ENCODE measurements around the gene BPIFB1. TPM values are rescaled to one million over a fixed set of nuclear protein-coding genes. Genes with fewer than 3 reads are reported as not detected.

Gene BPIFB1
- total and polyA plus RNA-seq, 2 donors = 0.24 to 0.55 TPM

DNA sequence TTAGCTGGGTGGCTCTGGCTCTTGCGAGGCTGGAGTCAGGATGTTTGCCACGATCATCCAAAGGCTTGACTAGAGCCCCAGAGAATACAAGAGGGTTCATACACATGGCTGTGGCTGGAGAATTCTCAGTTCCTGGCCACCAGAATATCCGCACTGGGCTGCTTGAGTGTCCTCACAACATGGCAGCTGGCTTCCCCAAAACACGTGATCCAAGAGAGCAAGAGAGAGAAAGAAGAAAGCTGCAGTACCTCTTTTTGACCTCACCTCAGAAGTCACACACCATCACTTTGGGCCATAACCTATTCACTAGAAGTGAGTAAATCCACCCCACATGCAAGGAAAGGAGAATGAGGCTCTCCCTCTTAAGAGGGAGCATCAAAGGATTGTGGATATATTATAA is 21.5 kb upstream of the BPIFB1 start:
- Histone ChIP-seq H3K9me3 (ENCODE audit: control insufficient read depth in 2 of 2, insufficient read depth in 1 of 2, low read length in 1 of 2) (peaks cover 0 to 3% of the 10 kb centered on the region in 2 donors), H3K27me3 (ENCODE audit: control insufficient read depth in 2 of 2, insufficient read depth in 1 of 2, low read length in 1 of 2) (peaks cover 0 to 1% of the 10 kb centered on the region in 2 donors), H3K4me1 (ENCODE audit: control insufficient read depth in 2 of 2, insufficient read depth in 2 of 2, low read length in 2 of 2) (no peaks in the 10 kb centered on the region), H3K27ac (ENCODE audit: low read depth in 1 of 2, low read length in 1 of 2) (no peak overlapping the region), H3K36me3 (ENCODE audit: control insufficient read depth in 2 of 2, insufficient read depth in 2 of 2, low read length in 1 of 2) (no peaks in the 10 kb centered on the region), H3K4me3 (ENCODE audit: low read length in 2 of 2) (no peak overlapping the region)
- 83% methylated on average over 4 of the region's 4 CpGs for WGBS
- no peak for DNase-seq (ENCODE audit: low read depth in 6 of 9, low spot score in 9 of 9)

DNA sequence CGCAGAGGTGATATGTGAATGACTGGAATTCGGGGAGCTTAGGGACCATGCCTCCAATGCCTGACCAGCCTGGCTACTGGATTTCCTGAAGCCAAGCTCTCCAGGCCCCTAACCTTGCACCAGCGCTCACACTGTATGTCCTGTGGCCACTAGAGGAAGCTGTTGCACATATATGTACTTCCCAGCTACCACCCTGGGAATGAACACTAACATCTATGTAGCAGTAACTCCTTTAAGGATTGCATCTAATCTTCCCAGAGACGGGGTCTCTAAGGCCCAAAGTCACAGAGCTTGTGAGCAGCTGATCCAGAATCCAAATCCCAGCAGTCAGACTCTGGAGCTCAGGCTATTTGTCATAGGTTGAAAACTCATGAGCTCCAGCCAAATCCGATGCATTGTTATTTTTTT is 20.4 kb upstream of the BPIFB1 start:
- no peak overlapping the region for H3K4me3 ChIP-seq (ENCODE audit: low read length in 2 of 2)
- 47% methylated on average over 5 of the region's 5 CpGs for whole genome bisulfite sequencing
- peaks cover 0 to 3% of the 10 kb centered on the region in 2 donors for H3K9me3 ChIP-seq (ENCODE audit: control insufficient read depth in 2 of 2, insufficient read depth in 1 of 2, low read length in 1 of 2)
- H3K4me1 ChIP-seq (ENCODE audit: control insufficient read depth in 2 of 2, insufficient read depth in 2 of 2, low read length in 2 of 2) = no peaks in the 10 kb centered on the region
- peak in 2 of 9 donors; percentile 3 to 10 for DNase-seq (ENCODE audit: low read depth in 6 of 9, low spot score in 9 of 9)
- no peak overlapping the region for H3K27ac ChIP-seq (ENCODE audit: low read depth in 1 of 2, low read length in 1 of 2)
- peaks cover 0 to 2% of the 10 kb centered on the region in 2 donors for H3K27me3 ChIP-seq (ENCODE audit: control insufficient read depth in 2 of 2, insufficient read depth in 1 of 2, low read length in 1 of 2)
- no peaks in the 10 kb centered on the region for H3K36me3 ChIP-seq (ENCODE audit: control insufficient read depth in 2 of 2, insufficient read depth in 2 of 2, low read length in 1 of 2)

GRCh38 chr20:33263784-33264183 is 19.2 kb upstream of the BPIFB1 start:
- no peak for DNase-seq (ENCODE audit: low read depth in 6 of 9, low spot score in 9 of 9)
- peaks cover 0 to 2% of the 10 kb centered on the region in 2 donors for H3K27me3 ChIP-seq (ENCODE audit: control insufficient read depth in 2 of 2, insufficient read depth in 1 of 2, low read length in 1 of 2)
- WGBS = 94% methylated on average over 5 of the region's 5 CpGs
- no peak overlapping the region for H3K4me3 ChIP-seq (ENCODE audit: low read length in 2 of 2)
- no peaks in the 10 kb centered on the region for H3K36me3 ChIP-seq (ENCODE audit: control insufficient read depth in 2 of 2, insufficient read depth in 2 of 2, low read length in 1 of 2)
- H3K27ac ChIP-seq (ENCODE audit: low read depth in 1 of 2, low read length in 1 of 2) = no peak overlapping the region
- H3K9me3 ChIP-seq (ENCODE audit: control insufficient read depth in 2 of 2, insufficient read depth in 1 of 2, low read length in 1 of 2) = peaks cover 0 to 3% of the 10 kb centered on the region in 2 donors
- no peaks in the 10 kb centered on the region for H3K4me1 ChIP-seq (ENCODE audit: control insufficient read depth in 2 of 2, insufficient read depth in 2 of 2, low read length in 2 of 2)

- Histone ChIP-seq H3K4me1 (ENCODE audit: control insufficient read depth in 2 of 2, insufficient read depth in 2 of 2, low read length in 2 of 2) (no peaks in the 10 kb centered on the region), H3K27ac (ENCODE audit: low read depth in 1 of 2, low read length in 1 of 2) (no peak overlapping the region), H3K27me3 (ENCODE audit: control insufficient read depth in 2 of 2, insufficient read depth in 1 of 2, low read length in 1 of 2) (peaks cover 0 to 2% of the 10 kb centered on the region in 2 donors), H3K9me3 (ENCODE audit: control insufficient read depth in 2 of 2, insufficient read depth in 1 of 2, low read length in 1 of 2) (no peaks in the 10 kb centered on the region), H3K4me3 (ENCODE audit: low read length in 2 of 2) (no peak overlapping the region), H3K36me3 (ENCODE audit: control insufficient read depth in 2 of 2, insufficient read depth in 2 of 2, low read length in 1 of 2) (no peaks in the 10 kb centered on the region)
- DNase-seq (ENCODE audit: low read depth in 6 of 9, low spot score in 9 of 9) = no peak
- 32% methylated on average over 3 of the region's 3 CpGs for WGBS
These were observed 15.3 kb upstream of the BPIFB1 start for GRCh38 chr20:33267701-33268100.

DNA sequence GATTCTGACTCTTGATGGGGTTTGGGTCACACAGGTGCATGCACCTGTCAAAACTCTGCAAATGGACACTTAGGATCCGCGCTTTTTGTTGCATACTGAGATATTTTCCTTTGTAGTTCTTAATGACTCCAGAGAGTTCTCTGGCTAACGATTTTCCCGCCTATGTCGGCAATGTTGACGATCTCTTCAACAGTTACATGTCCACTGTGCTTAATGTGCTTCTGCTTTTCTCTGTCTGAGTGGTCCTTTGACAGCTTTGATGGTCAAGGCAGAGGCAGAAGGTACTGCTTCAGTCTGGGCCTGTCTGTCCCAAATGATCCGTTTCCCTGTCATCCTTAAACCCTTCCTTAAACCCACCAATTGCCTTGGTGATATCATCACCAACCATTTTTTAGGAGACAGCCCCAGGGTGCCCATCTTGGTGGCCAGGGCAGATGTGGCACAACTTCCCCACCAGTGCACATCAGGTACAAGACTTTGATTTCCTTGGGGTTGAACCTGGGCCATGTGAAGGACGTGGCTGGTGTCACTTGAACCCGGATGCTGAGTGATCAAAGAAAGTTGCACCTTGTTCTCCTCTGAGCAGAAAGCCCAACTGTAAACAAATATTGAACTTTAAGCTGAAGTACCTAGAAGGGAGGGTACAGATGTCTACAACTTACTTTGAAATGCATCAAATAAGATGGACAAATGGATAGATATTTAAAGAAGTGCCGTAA is 10.7 kb upstream of the BPIFB1 start:
- Histone ChIP-seq H3K9me3 (ENCODE audit: control insufficient read depth in 2 of 2, insufficient read depth in 1 of 2, low read length in 1 of 2) (no peaks in the 10 kb centered on the region), H3K4me1 (ENCODE audit: control insufficient read depth in 2 of 2, insufficient read depth in 2 of 2, low read length in 2 of 2) (no peaks in the 10 kb centered on the region), H3K36me3 (ENCODE audit: control insufficient read depth in 2 of 2, insufficient read depth in 2 of 2, low read length in 1 of 2) (no peaks in the 10 kb centered on the region), H3K27me3 (ENCODE audit: control insufficient read depth in 2 of 2, insufficient read depth in 1 of 2, low read length in 1 of 2) (peaks cover 0 to 9% of the 10 kb centered on the region in 2 donors), H3K4me3 (ENCODE audit: low read length in 2 of 2) (no peak overlapping the region), H3K27ac (ENCODE audit: low read depth in 1 of 2, low read length in 1 of 2) (no peak overlapping the region)
- 91% methylated on average over 10 of the region's 10 CpGs for WGBS
- DNase-seq (ENCODE audit: low read depth in 6 of 9, low spot score in 9 of 9) = no peak

DNA sequence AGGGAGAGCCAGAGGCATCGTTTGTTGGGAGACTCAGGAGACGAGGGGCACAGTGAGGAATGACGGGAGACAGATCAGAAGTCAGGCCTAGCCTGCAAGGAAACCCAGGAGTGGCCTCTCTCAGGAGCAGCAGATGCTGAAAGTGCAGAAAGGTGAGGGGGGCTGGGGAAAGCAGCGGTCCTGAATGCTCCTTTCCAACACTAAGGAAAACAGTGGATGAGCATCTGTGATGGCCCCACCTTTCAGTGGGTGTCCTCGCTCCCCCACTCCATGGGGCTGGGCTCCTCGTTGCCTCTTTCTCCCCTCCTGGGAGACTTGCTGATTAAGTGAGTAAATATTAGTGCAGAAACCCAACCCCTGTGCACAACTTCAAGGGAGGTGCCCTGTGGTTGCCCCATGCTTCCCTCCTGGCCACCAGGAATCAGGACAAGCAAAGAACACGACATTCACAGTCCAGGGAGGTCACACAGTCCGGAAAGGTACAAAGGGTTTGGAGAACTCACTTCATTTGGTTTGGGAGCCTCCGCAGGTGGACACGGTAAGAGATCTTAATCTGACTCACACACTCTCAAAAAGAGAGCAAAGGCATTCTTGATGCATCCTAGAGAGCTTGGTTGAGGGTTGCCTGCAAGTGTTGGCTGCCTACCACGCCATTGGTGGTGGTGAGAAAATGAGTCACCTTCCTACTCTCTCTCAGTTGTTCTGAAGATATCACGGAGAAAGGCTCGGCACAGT is 9.7 kb upstream of the BPIFB1 start:
- H3K36me3 ChIP-seq (ENCODE audit: control insufficient read depth in 2 of 2, insufficient read depth in 2 of 2, low read length in 1 of 2) = no peaks in the 10 kb centered on the region

GRCh38 chr20:33275215-33275614 is 7.8 kb upstream of the BPIFB1 start:
- no peak overlapping the region for H3K4me3 ChIP-seq (ENCODE audit: low read length in 2 of 2)
- H3K4me1 ChIP-seq (ENCODE audit: control insufficient read depth in 2 of 2, insufficient read depth in 2 of 2, low read length in 2 of 2) = no peaks in the 10 kb centered on the region
- no peaks in the 10 kb centered on the region for H3K36me3 ChIP-seq (ENCODE audit: control insufficient read depth in 2 of 2, insufficient read depth in 2 of 2, low read length in 1 of 2)
- 92% methylated on average over 8 of the region's 8 CpGs for WGBS
- H3K9me3 ChIP-seq (ENCODE audit: control insufficient read depth in 2 of 2, insufficient read depth in 1 of 2, low read length in 1 of 2) = no peaks in the 10 kb centered on the region
- H3K27me3 ChIP-seq (ENCODE audit: control insufficient read depth in 2 of 2, insufficient read depth in 1 of 2, low read length in 1 of 2) = peaks cover 0 to 26% of the 10 kb centered on the region in 2 donors
- DNase-seq (ENCODE audit: low read depth in 6 of 9, low spot score in 9 of 9) = no peak
- no peak overlapping the region for H3K27ac ChIP-seq (ENCODE audit: low read depth in 1 of 2, low read length in 1 of 2)

More for the DNA sequence above, 9.7 kb upstream of the BPIFB1 start:
- 81% methylated on average over 13 of the region's 13 CpGs for WGBS
- H3K4me3 ChIP-seq (ENCODE audit: low read length in 2 of 2) = no peak overlapping the region
- no peak for DNase-seq (ENCODE audit: low read depth in 6 of 9, low spot score in 9 of 9)
- H3K27ac ChIP-seq (ENCODE audit: low read depth in 1 of 2, low read length in 1 of 2) = no peak overlapping the region
- peaks cover 0 to 16% of the 10 kb centered on the region in 2 donors for H3K27me3 ChIP-seq (ENCODE audit: control insufficient read depth in 2 of 2, insufficient read depth in 1 of 2, low read length in 1 of 2)
- H3K9me3 ChIP-seq (ENCODE audit: control insufficient read depth in 2 of 2, insufficient read depth in 1 of 2, low read length in 1 of 2) = no peaks in the 10 kb centered on the region
- no peaks in the 10 kb centered on the region for H3K4me1 ChIP-seq (ENCODE audit: control insufficient read depth in 2 of 2, insufficient read depth in 2 of 2, low read length in 2 of 2)

DNA sequence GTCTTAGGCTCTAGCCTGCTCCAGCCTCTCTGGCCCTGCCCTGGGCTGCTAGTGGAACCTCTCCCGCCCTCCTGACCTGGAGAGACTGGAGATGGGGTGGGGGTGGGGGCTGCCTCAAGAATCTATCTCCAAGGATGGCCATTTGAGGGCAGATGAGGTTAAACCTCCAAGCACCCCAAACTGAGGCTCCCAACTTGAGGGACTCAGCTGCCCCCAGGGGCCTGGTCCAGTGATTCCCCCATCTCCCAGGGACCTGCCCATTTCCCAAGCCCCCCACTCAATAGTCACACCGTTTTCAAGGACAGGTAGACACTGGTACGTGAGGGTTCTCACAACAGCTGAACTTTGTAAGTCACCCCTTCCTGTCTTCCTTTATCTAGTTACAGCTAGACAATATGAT is 7.1 kb upstream of the BPIFB1 start:
- Histone ChIP-seq H3K9me3 (ENCODE audit: control insufficient read depth in 2 of 2, insufficient read depth in 1 of 2, low read length in 1 of 2) (no peaks in the 10 kb centered on the region), H3K36me3 (ENCODE audit: control insufficient read depth in 2 of 2, insufficient read depth in 2 of 2, low read length in 1 of 2) (no peaks in the 10 kb centered on the region), H3K4me3 (ENCODE audit: low read length in 2 of 2) (no peak overlapping the region), H3K4me1 (ENCODE audit: control insufficient read depth in 2 of 2, insufficient read depth in 2 of 2, low read length in 2 of 2) (no peaks in the 10 kb centered on the region), H3K27me3 (ENCODE audit: control insufficient read depth in 2 of 2, insufficient read depth in 1 of 2, low read length in 1 of 2) (peaks cover 0 to 26% of the 10 kb centered on the region in 2 donors), H3K27ac (ENCODE audit: low read depth in 1 of 2, low read length in 1 of 2) (no peak overlapping the region)
- whole genome bisulfite sequencing = 71% methylated on average over 3 of the region's 3 CpGs
- no peak for DNase-seq (ENCODE audit: low read depth in 6 of 9, low spot score in 9 of 9)

GRCh38 chr20:33276303-33277113 is 6.5 kb upstream of the BPIFB1 start:
- 88% methylated on average over 12 of the region's 12 CpGs for WGBS
- Histone ChIP-seq H3K27me3 (ENCODE audit: control insufficient read depth in 2 of 2, insufficient read depth in 1 of 2, low read length in 1 of 2) (peaks cover 0 to 26% of the 10 kb centered on the region in 2 donors), H3K36me3 (ENCODE audit: control insufficient read depth in 2 of 2, insufficient read depth in 2 of 2, low read length in 1 of 2) (no peaks in the 10 kb centered on the region), H3K4me3 (ENCODE audit: low read length in 2 of 2) (no peak overlapping the region), H3K4me1 (ENCODE audit: control insufficient read depth in 2 of 2, insufficient read depth in 2 of 2, low read length in 2 of 2) (no peaks in the 10 kb centered on the region), H3K9me3 (ENCODE audit: control insufficient read depth in 2 of 2, insufficient read depth in 1 of 2, low read length in 1 of 2) (no peaks in the 10 kb centered on the region), H3K27ac (ENCODE audit: low read depth in 1 of 2, low read length in 1 of 2) (no peak overlapping the region)
- DNase-seq (ENCODE audit: low read depth in 6 of 9, low spot score in 9 of 9) = no peak
